Measurements from ENCODE around the gene THAP7.
"Not testable (repeated sequence)": the region's sequence is repeated elsewhere in the genome, so short reads cannot be mapped to it uniquely, and the experiment has no call there.

THAP7 gene

DNA sequence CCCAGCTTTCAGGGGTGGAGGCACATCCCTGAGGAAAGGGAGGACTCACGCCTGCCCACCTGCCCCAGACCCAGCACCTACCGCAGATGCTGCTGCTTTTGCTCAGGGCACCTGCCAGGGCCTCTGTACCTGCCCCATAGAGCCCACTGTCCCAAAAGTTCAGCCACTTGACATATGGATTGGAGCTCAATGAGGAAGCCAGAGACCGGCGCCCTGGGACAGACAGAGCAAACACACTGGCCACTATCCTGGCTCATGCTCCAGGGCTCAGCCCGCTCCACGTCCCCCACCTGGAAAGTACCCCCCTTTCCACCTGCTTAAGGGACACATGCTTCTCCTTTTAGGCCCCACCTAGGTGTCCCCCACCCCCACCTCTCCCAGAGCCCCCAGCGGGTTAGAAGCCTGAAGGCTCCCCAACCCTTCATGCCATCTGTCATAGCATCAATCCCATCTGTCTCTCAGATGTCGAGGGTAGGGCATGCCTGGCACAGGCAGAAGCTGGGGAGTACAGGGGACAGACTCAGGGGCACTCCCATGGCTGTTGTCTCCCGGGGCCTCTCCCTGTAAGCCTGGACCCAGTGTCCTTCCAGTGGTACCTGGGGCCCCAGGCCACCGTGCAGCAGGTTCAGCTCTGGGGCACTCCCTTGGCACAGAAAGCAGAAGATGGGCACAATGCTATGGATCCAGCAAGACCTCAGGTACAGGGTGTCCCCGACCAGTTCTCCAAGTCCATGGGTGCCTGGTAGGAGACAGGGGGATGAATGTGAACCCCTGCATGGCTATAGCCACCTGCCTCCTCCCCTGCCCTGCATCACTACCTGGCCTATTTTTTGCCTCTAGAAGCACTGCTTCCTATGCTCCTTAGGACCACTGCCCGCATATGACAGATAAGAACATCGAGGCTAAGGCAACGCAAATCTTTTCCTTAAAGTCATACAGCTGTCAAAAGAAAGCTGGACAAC, 10.8 kb upstream of the THAP7 start:
- no peak for DNase-seq

DNA sequence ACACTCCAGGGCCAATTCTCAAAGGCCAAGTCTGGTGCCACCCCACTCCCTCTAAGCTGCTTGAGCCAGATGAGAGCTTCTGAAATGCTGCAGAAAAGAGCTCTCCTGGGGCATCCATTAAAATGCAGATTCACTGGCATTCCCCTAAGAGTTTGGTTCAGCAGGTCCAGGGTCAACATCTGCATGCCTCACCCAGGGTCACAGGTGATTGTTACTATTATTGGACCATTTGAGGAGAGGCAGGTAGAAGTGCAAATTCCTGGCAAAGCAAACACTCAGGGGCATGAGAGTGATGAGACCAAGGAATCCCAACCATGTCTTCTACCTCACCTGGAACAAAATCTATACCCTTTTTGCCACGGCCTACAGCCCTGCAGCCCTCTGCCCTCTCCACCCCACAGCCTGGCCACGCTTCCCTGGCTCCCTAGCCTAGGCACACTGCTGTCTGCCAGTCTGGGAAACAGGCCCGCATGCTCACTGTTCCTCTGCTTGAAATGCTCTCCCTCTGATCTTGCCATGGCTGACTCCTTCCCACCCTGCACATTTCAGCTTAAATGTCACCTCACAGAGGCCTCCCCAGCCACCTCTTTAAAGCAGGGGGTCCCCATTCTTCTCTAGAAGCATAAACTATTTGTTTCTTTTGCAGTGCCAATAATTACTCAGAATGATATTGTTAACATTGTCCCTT, 8.7 kb upstream of the THAP7 start:
- no peak for DNase-seq

DNA sequence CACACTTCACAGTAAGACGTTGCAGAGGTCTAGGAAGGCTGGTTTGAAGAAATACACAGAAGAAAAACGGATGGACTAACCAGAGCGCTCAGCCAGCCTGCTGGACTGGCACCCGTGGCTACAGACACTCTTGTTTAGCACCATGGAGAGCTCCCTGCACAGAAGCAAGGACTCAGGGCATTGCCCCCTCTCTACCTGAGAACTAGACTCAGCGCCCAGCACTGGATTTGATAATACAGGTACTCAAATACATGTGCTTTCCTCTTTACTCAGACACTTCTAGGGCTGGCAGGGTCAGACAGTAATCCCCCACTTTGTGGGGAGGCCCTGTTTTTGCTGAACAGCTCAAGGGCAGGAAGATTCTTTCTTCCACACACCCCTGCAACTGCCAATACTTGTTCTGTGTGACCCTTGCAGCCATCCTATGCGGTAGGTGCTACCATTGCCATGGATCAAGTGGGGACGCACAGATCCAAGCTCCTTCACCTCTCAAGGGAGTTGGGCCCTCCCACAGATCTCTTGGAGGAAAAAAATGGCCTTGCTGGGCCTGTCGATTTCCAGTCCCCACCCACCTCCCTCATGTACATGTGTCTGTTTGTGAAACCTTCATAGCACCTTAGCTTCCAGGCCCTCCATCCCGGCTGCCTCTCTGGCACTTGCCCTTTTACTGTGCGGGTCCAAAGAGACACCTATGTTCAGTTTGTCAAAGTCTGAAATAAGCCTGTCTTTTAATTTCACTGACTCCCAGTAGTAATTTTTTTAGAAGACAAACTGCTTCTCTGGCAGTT, 7.9 kb upstream of the THAP7 start:
- DNase-seq: no peak

DNA sequence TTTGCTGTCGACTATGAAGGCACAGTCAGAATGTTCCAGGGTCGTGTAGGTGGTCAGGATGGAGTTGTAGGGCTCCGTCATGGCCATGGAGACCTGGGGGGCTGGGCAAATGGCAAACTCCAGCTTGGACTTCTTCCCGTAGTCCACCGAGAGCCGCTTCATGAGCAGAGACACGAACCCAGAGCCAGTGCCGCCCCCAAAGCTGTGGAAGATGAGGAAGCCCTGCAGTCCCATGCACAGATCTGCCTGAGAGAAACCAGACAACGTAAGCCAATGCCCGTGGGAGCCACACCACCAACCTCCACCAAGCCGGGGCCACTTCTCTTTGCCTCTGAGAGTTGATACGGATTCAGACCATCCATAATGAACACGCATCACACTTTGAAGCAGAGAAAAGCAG, 7.3 kb upstream of the THAP7 start:
- not testable (repeated sequence) for DNase-seq

DNA sequence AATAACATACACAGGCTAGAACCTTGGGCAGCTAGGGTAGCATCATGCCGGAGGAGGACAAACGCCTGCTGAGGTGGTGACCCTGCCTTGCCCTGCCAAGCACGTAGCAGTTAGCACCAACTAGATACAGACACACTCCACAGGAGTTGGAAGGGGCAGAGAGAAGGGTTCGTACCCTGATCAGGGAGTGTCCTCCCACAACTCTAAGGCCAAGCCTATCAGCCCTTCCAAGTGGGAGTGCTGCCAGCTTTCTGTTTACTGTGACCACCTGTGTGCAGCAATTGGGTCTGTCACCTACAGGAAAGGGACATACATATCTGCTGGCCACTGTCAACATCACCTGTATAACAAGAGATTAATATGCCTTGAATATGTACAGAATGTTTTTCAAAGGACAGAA, 1.9 kb upstream of the THAP7 start:
- no peak for DNase-seq

DNA sequence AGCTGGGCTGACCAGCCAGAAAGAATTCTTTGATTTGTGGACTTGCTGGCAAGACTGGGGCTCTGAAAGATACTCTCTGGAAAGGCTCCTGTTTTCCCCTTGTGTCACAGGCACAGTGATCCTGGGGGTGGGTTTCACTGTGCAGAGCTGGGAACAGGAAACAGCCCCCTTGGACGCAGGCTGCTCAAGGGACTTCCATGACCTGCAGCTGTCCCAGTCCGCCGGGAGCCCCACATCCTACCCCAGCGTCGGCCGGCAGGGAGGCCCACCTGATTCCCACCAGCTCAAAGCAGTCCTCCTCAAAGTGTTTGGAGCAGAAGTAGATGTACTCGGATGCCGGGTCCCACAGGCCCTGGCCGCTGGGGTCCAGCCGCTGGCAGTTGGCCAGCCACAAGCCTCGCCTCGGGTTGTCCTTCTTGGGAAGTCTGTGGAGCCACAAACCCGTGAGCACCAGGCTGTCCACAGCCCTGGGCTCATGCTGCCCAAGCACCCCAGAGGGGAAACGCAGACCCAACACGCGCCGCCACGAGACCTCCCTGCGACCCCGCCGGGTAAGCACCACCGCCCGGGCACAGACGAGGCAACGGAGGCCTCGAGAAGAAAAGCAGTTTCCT, 824 bp downstream of the THAP7 start:
- DNase-seq: no peak

DNA sequence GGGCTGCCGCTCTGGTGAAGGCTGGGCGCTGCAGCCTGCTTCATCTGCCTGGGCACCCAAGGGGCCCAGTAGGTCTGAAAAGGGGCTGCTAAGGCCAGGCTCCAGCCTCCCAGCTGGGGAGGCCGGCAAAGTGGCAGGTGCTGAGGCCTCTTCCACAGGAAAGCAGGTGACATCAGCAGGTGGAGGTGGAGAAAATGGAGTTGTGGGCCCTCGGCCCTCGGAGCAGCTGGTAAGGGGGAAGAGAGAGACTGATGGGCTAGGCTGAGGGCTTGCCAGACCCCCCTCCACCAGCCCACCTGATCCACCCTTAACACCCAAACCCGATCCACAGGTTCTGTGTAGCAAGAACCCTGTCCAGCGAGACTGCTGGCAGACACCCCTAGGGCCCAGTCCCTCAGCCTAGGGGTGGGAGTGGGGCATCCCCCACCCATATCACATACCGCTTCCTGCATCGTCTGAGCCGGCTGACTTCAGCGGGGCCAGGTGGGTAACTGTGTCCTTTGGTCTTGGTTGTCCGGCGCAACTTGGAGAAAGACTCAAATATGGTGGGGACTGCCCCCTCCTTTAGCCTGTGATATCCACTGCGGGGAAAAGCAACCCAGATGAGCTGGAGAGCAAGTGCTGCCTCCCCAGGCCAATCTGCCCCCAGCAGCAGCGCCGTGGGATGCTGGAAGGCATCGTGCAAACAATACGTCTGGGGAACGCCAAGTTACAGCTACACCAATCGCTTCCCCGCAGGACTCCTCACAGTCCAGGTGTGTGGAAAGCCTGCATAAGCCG, 1.5 kb downstream of the THAP7 start:
- DNase-seq: no peak

DNA sequence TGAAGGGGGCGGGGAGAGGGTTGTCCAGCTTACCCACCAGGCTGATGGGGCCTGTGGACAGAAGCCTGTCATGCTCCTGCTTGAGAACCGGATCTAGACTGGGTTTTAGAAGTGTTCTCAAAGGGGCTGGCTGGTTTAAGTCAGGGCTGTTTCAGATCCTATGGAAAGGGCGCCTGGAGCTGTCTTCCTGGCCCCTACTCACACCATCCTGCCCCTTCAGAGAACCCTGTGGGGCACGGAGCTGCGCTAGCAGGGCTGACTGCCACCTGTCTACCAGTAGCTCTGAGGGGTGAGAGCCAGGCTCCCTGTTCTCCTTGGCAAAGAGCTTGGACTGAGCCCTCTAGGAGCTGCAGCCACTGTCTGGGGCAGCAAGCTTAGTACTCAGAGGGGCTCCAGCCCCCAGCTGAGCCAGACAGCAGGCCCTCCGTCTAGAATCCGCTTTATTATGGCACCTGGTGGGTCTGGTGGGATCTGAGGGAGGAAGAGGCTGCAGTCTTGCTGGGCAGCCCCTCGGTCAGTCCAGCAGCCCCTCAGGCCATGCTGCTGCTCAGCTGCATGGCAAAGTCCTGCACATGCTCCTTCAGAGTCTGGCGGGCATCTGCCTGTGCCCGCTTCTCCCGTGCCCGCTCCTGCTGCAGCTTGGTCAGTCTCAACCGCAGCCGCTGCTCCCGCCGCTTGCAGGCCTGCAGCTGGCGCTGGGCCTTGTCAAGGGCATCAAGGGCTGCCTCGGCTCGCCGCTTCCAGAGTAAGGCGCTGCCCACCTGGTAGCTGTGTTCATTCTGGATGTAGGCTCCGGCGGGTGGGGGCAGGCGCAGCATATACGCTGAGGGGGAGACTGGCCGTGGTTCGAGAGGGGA, 2.3 kb downstream of the THAP7 start:
- no peak for DNase-seq

DNA sequence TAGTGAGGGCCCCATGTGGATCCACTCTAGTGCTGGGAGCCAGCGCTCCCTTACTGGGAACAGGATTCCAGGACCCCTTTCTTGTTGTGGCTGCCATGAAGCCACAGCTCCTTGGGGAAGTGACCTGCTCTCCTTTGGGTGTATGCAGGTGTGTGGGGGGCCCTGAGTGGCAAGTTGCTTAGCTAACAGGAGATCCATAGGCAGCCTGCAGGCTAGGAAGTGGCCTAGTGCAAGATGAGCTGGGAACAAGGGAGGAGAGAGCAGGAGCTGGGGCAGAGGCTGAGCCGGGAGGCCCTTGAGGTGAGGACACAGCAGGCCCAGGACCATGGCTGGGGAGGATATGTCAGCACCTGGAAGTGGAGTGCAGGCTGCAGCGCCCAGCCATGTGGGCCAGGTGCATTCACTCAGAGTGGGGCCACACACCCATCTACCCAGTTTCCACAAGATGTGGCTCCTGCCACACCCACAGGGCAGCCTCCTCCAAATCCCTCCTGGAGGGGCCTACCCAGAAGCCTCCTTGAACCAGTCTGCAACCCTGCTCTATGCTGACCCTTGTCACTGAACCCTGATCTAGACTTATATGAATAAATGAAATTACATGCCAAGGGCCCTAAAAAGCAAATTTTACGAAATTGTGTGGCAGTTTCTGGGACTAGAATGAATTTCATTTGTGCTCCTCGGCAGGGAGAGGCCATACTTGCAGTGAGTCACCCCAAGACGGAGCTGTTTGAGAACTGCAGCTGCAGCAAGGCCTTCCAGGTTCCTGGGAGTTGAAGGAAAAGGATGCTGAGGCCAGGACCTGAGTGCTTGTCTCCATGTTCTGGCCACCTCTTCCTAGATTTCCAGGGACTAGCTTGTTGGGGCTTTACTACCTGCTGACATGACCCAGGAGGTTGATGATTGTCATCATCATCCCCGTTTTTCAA, 3.2 kb downstream of the THAP7 start:
- DNase-seq: no peak

DNA sequence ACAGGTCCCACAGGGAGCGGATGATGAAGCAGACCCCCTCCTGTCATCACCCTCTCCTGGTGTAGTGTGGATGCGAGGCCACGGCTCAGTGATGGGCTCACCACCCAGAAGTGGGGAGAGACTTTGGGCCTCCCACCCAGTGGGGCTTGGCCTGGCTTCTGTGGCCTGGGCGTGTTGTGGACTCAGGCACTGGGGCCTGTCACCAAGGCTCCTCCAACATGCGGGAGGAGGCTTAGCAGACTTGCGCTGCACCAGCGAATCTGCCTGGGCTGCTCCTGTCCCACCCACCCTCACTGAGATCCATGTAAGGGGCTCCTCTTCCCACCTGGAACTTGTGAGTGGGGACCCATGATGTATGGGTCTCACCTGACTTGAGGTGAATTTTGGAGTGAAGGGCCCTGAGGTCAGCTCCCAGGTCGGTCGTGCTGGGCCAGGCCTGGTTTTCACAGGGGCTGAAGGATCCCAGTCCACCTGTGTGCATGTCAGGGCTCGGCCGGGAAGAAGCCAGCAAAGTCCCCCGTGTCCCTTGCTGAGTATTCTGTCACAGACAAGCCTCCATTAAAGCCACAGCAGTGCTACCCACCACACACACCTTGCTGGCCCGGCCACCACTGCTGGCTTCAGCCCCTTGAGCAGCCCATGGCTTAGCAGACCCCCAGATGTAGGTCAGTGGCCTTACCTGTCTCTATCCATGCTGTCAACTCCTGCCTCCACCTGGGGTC, 4.2 kb downstream of the THAP7 start:
- DNase-seq: no peak

DNA sequence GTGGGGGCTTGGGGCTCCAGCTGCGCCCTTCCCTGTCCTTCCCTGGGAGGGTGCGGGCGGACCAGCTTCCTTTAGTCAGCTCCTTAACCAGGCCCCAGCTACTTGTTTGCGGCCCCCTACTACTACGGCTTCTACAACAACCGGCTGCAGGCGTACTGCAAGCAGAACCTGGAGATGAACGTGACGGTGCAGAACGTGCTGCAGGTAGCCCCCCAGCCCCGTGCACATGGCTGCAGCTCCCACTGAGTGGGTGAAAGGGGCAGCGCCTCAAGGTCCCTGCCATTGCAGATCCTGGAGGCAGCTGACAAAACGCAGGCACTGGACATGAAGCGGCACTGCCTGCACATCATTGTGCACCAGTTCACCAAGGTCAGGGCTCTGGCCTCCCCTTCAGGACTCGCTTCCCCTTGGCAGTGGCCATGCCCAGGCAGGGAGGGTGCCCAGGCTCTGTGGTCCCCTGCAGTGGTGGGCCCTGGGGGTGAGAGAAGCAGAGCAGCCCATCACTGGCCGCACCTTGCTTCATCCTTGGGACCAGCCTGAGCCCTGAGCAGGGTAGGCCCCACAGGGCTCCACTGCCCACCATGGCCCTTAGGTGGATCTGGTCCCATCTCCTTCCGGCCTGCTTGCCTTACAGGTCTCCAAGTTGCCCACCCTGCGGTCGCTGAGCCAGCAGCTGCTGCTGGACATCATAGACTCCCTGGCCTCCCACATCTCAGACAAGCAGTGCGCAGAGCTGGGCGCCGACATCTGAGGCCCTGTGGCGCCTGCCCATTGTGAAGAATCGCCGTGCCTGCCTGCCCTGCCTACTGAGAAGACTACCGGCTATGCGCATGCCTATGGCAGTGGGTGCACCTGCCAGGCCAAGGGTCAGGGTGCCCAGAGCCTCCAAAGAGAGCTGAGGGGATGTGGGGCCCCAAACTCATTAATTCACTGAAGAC, 5.1 kb downstream of the THAP7 start:
- DNase-seq: no peak

DNA sequence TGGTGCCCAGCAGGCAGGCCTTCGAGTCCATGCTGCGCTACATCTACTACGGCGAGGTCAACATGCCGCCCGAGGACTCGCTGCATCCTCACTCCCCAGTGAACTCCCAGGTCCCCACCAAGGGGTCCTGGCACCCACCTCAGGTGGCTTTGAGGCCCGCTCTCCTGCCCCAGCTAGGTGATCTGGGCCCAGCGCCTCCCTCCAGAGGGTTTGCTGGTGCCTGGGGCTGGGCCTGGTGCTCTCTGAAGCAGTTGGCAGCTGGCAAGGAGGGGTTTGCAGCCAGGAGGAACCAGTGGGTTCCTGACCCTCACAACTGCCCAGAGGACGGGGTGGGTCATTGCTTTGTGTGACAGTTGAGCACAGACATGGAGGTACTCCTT, 5.9 kb downstream of the THAP7 start:
- no peak for DNase-seq

DNA sequence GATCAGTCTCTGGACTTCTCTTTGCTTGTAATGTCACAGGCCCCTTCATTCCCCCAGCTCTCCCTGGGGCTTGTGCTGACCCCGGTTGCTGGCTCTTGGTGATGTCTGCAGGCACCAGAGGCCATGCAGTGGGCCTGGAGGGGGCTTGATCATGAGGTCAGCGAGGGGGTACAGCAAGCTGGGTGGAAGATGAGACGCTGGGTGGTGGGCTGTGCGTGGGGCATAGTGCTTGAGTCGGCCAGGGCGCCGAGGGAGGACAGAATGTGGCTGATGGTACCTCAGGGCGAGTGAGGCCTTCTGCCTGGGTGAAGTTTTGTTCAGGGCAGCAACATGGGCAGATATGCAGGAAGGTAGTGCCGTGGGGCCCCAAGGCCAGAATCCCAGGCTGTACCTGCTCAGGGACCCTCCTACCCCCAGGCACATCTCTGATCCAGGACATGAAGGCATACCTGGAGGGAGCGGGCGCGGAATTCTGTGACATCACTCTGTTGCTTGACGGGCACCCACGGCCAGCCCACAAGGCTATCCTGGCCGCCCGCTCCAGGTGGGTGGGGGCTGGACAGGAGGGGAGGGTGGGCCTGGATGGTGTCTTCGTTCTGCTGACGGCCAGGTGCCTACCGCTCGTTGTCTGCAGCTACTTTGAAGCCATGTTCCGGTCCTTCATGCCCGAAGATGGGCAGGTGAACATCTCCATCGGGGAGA, 6.4 kb downstream of the THAP7 start:
- DNase-seq: no peak

DNA sequence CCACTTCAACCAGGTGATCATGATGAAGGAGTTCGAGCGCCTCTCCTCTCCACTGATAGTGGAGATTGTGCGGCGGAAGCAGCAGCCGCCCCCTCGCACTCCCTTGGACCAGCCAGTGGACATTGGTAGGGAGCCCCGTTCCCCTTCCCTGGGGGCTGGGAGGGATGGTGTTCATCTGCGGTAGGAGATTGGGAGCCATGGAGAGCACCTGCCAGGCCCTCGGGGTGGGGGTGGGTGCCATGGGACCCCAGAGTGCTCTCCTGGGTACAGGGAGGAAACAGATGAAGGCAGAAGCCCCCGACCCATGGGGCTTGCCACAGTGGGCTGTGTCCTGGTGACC, 7.0 kb downstream of the THAP7 start:
- no peak for DNase-seq

DNA sequence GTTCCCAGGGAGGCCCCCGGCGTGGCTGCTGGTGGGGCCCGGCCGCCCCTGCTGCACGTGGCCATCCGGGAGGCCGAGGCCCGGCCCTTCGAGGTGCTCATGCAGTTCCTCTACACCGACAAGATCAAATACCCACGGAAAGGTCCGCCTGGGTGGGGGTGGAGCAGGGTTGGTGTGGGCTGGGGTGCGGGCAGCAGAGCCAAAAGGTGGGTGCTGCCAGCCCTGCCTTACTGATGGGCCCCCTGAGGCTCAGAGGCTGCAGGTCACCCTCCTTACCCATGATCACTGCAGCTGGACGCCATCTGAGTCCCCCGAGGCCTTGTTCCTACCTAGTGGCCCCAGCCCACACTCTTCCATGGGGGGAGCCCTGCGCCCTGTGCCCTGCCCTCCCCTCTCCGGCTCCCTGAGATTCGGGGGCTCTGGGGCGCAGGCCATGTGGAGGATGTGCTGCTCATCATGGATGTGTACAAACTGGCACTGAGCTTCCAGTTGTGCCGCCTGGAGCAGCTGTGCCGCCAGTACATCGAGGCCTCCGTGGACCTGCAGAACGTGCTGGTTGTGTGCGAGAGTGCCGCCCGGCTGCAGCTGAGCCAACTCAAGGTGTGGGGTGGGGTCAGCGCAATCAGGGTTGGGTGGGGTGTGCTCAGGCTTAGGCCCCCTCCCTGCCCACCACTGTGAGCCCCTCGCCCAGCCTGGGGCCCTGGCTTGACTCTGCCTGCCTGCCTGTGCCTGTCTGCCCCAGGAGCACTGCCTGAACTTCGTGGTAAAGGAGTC, 7.6 kb downstream of the THAP7 start:
- DNase-seq: no peak

DNA sequence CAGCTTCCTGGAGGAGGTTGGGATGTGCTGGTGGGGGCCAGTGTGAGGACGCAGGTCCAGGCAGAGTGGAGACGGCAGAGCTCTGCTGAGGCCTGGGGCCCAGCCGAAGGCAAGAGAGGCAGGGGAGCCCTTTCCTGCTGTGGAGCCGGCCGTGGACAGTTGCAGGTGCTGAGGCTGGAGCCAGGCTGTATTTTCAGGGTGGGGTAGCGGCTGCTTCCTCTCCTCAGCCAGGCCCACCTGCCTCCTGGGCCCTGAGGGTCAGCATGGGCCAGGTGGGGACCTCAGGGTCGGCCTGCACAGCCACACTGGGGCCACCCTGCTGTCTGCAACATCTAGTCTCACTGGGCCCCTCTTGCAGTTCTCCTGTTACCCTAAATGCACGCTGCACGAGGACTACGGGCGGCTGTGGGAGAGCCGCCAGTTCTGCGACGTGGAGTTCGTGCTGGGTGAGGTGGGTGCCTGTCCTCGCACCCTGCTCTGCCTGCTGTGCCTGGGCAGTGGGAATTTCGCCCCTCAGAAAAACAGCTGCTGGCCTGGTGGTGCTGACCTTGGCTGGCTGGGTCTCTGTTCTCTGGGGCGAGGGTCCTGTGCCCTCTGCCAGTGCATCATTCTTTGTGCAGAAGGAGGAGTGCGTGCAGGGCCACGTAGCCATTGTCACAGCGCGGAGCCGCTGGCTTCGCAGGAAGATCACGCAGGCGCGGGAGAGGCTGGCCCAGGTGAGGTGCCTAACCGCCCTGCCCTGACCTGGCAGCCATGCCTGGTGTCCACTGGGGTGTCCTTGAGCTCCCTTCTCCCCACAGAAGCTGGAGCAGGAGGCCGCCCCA, 8.4 kb downstream of the THAP7 start:
- DNase-seq: no peak
